ENCODE data around the gene CNTNAP5. TPM values are rescaled to one million over a fixed set of nuclear protein-coding genes. Genes with fewer than 3 reads are reported as not detected.

The CNTNAP5 gene
- total and polyA plus RNA-seq, 7 donors = not detected

GRCh38 chr2:124610141-124610540 lies 585.1 kb downstream of the CNTNAP5 start:
- Histone ChIP-seq H3K4me1 (no peaks in the 10 kb centered on the region), H3K27me3 (ENCODE audit: insufficient read depth in 3 of 3, low read length in 2 of 3) (no peaks in the 10 kb centered on the region), H3K4me3 (no peak overlapping the region), H3K9me3 (no peaks in the 10 kb centered on the region), H3K27ac (no peak overlapping the region), H3K36me3 (ENCODE audit: insufficient read depth in 1 of 2, low read depth in 1 of 2) (no peaks in the 10 kb centered on the region)
- intact Hi-C loops (cut with DNase I) = no loop called here
- ATAC-seq (no peak), DNase-seq (no peak)
- no peak for TF ChIP-seq CTCF (IDR thresholded peaks at IDR 0.05)

GRCh38 chr2:124610866-124611265 lies 585.8 kb downstream of the CNTNAP5 start:
- 60 to 71% (median 67%) methylated on average over 10 of the region's 10 CpGs for WGBS, 3 donors
- no peak for ATAC-seq
- intact Hi-C loops (cut with DNase I) = no loop called here

GRCh38 chr2:124623560-124623959 lies 598.5 kb downstream of the CNTNAP5 start:
- Histone ChIP-seq H3K27me3 (ENCODE audit: insufficient read depth in 3 of 3, low read length in 2 of 3) (no peaks in the 10 kb centered on the region), H3K9me3 (no peaks in the 10 kb centered on the region), H3K36me3 (ENCODE audit: insufficient read depth in 1 of 2, low read depth in 1 of 2) (no peaks in the 10 kb centered on the region), H3K4me3 (no peak overlapping the region), H3K4me1 (no peaks in the 10 kb centered on the region), H3K27ac (no peak overlapping the region)
- no peak for TF ChIP-seq CTCF (IDR thresholded peaks at IDR 0.05)
- DNase-seq (no peak), ATAC-seq (no peak)
- intact Hi-C loops (cut with DNase I) = no loop called here

More at GRCh38 chr2:124610866-124611265, 585.8 kb downstream of the CNTNAP5 start:
- TF ChIP-seq CTCF (IDR thresholded peaks at IDR 0.05) = no peak
- Histone ChIP-seq H3K27ac (no peak overlapping the region), H3K4me1 (no peaks in the 10 kb centered on the region), H3K36me3 (ENCODE audit: insufficient read depth in 1 of 2, low read depth in 1 of 2) (no peaks in the 10 kb centered on the region), H3K9me3 (no peaks in the 10 kb centered on the region), H3K27me3 (ENCODE audit: insufficient read depth in 3 of 3, low read length in 2 of 3) (no peaks in the 10 kb centered on the region), H3K4me3 (no peak overlapping the region)
- DNase-seq = no peak

GRCh38 chr2:124625561-124625960 lies 600.5 kb downstream of the CNTNAP5 start:
- 86 to 89% (median 86%) methylated on average over 5 of the region's 5 CpGs for WGBS, 3 donors
- H3K9me3 ChIP-seq = no peaks in the 10 kb centered on the region
- TF ChIP-seq CTCF (IDR thresholded peaks at IDR 0.05) = no peak
- no peak overlapping the region for H3K27ac ChIP-seq
- ATAC-seq = no peak
- no peaks in the 10 kb centered on the region for H3K36me3 ChIP-seq (ENCODE audit: insufficient read depth in 1 of 2, low read depth in 1 of 2)
- no peaks in the 10 kb centered on the region for H3K4me1 ChIP-seq
- H3K27me3 ChIP-seq (ENCODE audit: insufficient read depth in 3 of 3, low read length in 2 of 3) = no peaks in the 10 kb centered on the region
- intact Hi-C loops (cut with DNase I) = no loop called here
- DNase-seq = no peak
- H3K4me3 ChIP-seq = no peak overlapping the region

GRCh38 chr2:124626993-124627392 lies 601.9 kb downstream of the CNTNAP5 start:
- Histone ChIP-seq H3K36me3 (ENCODE audit: insufficient read depth in 1 of 2, low read depth in 1 of 2) (no peaks in the 10 kb centered on the region), H3K9me3 (no peaks in the 10 kb centered on the region), H3K4me3 (no peak overlapping the region), H3K4me1 (no peaks in the 10 kb centered on the region), H3K27me3 (ENCODE audit: insufficient read depth in 3 of 3, low read length in 2 of 3) (no peaks in the 10 kb centered on the region), H3K27ac (no peak overlapping the region)
- 80 to 90% (median 86%) methylated on average over 5 of the region's 5 CpGs for WGBS, 3 donors
- no peak for TF ChIP-seq CTCF (IDR thresholded peaks at IDR 0.05)
- DNase-seq (no peak), ATAC-seq (no peak)
- intact Hi-C loops (cut with DNase I) = no loop called here

Measured in psoas muscle (tissue), 8 donors.